GM18505 (cell line): ENCODE measurements around the gene SPATA45.
A peak's percentile ranks its signal among the peaks of the same experiment; 100 is the strongest.

Experiments used
- ATAC-seq: cut with Tn5 transposase; IDR thresholded peaks from one replicate; pipeline ENCODE4 v1.9.1; 2021; ENCODE audit not compliant: unreplicated experiment
- POLR2A ChIP-seq: IDR thresholded peaks from 4 replicates; pipeline ENCODE4 v1.6.1; 2011; ENCODE audit warnings: borderline replicate concordance; ENCODE audit not compliant: insufficient read depth, insufficient read length; ENCODE audit errors: extremely low read depth

SPATA45 gene

GRCh38 chr1:212820969-212821368 is 26.5 kb downstream of the SPATA45 start:
- no peak for ATAC-seq
- no peak for TF ChIP-seq POLR2A

- no peak for TF ChIP-seq POLR2A
- peak; percentile 47 for ATAC-seq
Observed at GRCh38 chr1:212819726-212820125, 27.7 kb downstream of the SPATA45 start.

GRCh38 chr1:212816567-212817278 is 30.7 kb downstream of the SPATA45 start:
- no peak for ATAC-seq
- no peak for TF ChIP-seq POLR2A

GRCh38 chr1:212814537-212815334 is 32.7 kb downstream of the SPATA45 start:
- TF ChIP-seq POLR2A = no peak

GRCh38 chr1:212805767-212806166 is 41.7 kb downstream of the SPATA45 start:
- no peak for TF ChIP-seq POLR2A
- ATAC-seq = no peak

More at GRCh38 chr1:212814537-212815334, 32.7 kb downstream of the SPATA45 start:
- ATAC-seq = no peak

GRCh38 chr1:212797681-212798080 is 49.8 kb downstream of the SPATA45 start:
- no peak for ATAC-seq
- no peak for TF ChIP-seq POLR2A

- peak; percentile 80 for ATAC-seq
- no peak for TF ChIP-seq POLR2A
Observed at GRCh38 chr1:212794561-212795014, 52.9 kb downstream of the SPATA45 start.

- ATAC-seq = no peak
- no peak for TF ChIP-seq POLR2A
Observed at GRCh38 chr1:212792396-212792908, 55.0 kb downstream of the SPATA45 start.

- ATAC-seq = peak; percentile 68
- peak; percentile 97 for TF ChIP-seq POLR2A
Observed at GRCh38 chr1:212791676-212792395, 55.6 kb downstream of the SPATA45 start, which contains the start of the genes NSL1 and TATDN3. Gene NSL1, minus strand, starts transcription at chr1:212791777. Its CDS starts 14 bp downstream, at chr1:212791763. Gene TATDN3, plus strand, starts transcription at chr1:212791894. Its CDS starts 28 bp downstream, at chr1:212791922.

GRCh38 chr1:212791261-212791675 is 56.2 kb downstream of the SPATA45 start:
- TF ChIP-seq POLR2A = no peak
- peak; percentile 34 for ATAC-seq

GRCh38 chr1:212785871-212786270 is 61.6 kb downstream of the SPATA45 start:
- no peak for TF ChIP-seq POLR2A
- no peak for ATAC-seq

GRCh38 chr1:212783976-212784375 is 63.5 kb downstream of the SPATA45 start:
- ATAC-seq = no peak
- no peak for TF ChIP-seq POLR2A
